ENCODE measurements around the gene CLIC1. TPM values are rescaled to one million over a fixed set of nuclear protein-coding genes. Genes with fewer than 3 reads are reported as not detected.
A peak's percentile ranks its signal among the peaks of the same experiment; 100 is the strongest.

The CLIC1 gene
- total RNA-seq, 1 experiment from 2014 or later, result 432 TPM

- Histone ChIP-seq H3K4me2 (ENCODE audit: low read length) (peak within 1 kb of the TSS; percentile 77), H3K9me2 (ENCODE audit: insufficient read depth) (no peaks in the 10 kb centered on the region), H3K9me3 (ENCODE audit: control insufficient read depth in 1 of 2, insufficient read depth in 1 of 2, low read depth in 1 of 2, low read length in 2 of 2) (no peaks in the 10 kb centered on the region), H3K79me2 (ENCODE audit: insufficient read depth, low read length) (peaks cover 13% of the 10 kb centered on the region), H4K20me1 (ENCODE audit: insufficient read depth) (no peaks in the 10 kb centered on the region), H3K27me3 (ENCODE audit: insufficient read depth, low read length) (no peaks in the 10 kb centered on the region), H2AFZ (ENCODE audit: low read depth, low read length, poor library complexity, severe bottlenecking) (no peak within 1 kb of the TSS), H3K36me3 (ENCODE audit: control insufficient read depth in 1 of 2, insufficient read depth in 2 of 2, low read length in 2 of 2) (no peaks in the 10 kb centered on the region), H3K4me1 (ENCODE audit: control insufficient read depth in 1 of 2, insufficient read depth in 2 of 2, low read length in 2 of 2) (peaks cover 7 to 15% of the 10 kb centered on the region in 2 experiments; a peak in 3 of 4 replicates), H3K4me3 (replicated peaks in 1 of 2; ENCODE audit: low read depth in 1 of 2, low read length in 2 of 2) (peak within 1 kb of the TSS; percentile 89 to 98), H3K9ac (ENCODE audit: low read length) (peak within 1 kb of the TSS; percentile 85), H3K27ac (ENCODE audit: low read depth, low read length) (peak within 1 kb of the TSS; percentile 82)
- CTCF ChIA-PET, result interaction anchor here (1.0 to 2.1 kb wide), 4 partner anchors 10 to 492 kb away, joined by 3 to 10 read pairs (median 5); no protein-coding TSS in a partner anchor
- ATAC-seq, result peak; percentile 93
- RAD21 ChIA-PET (ENCODE audit: low non-redundant PET in 1 of 2, low total read pairs in 2 of 2, uncharacterized antibody in 2 of 2, unreplicated experiment in 2 of 2), result interaction anchor here in 1 of 2 experiments (1.0 kb wide), 1 partner anchor 26 kb away, joined by 3 read pairs; no protein-coding TSS in a partner anchor
- intact Hi-C loops (cut with micrococcal nuclease), result loop anchor here (2.0 kb wide), 1 partner anchor 36 kb away; no protein-coding TSS in a partner anchor
- no TSS peak for BruUV-seq (replicated peaks)
- peak; percentile 98 for DNase-seq (ENCODE audit: low read depth, low spot score)
- POLR2A ChIA-PET, result interaction anchor here (0.7 to 2.0 kb wide), 13 partner anchors 11 to 140 kb away, joined by 3 to 12 read pairs (median 4); partner anchors contain the start of genes BAG6, DDAH2, GPANK1 and HSPA1B
- TF ChIP-seq, protein P1, sequence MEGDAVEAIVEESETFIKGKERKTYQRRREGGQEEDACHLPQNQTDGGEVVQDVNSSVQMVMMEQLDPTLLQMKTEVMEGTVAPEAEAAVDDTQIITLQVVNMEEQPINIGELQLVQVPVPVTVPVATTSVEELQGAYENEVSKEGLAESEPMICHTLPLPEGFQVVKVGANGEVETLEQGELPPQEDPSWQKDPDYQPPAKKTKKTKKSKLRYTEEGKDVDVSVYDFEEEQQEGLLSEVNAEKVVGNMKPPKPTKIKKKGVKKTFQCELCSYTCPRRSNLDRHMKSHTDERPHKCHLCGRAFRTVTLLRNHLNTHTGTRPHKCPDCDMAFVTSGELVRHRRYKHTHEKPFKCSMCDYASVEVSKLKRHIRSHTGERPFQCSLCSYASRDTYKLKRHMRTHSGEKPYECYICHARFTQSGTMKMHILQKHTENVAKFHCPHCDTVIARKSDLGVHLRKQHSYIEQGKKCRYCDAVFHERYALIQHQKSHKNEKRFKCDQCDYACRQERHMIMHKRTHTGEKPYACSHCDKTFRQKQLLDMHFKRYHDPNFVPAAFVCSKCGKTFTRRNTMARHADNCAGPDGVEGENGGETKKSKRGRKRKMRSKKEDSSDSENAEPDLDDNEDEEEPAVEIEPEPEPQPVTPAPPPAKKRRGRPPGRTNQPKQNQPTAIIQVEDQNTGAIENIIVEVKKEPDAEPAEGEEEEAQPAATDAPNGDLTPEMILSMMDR (IDR thresholded peaks at IDR 0.05 in 2 of 3, conservative IDR thresholded peaks at IDR 0.05 in 1 of 3; ENCODE audit: borderline replicate concordance in 1 of 3, insufficient read depth in 1 of 3, low read depth in 2 of 3, low read length in 2 of 3), result 0 out of 6 replicates have a peak, but pooled peaks of 1 of the 3 experiments have one; percentile 4
- peak; percentile 99 for TF ChIP-seq CEBPB (IDR thresholded peaks at IDR 0.05; ENCODE audit: low read depth)
- TF ChIP-seq RAD21 (IDR thresholded peaks at IDR 0.05; ENCODE audit: low read depth), result no peak; the same call in 1 of the 2 replicates
- TF ChIP-seq ZFX (IDR thresholded peaks at IDR 0.05), result peak; percentile 46; the same call in 1 of the 2 replicates
- peak; percentile 78 for TF ChIP-seq CBX3 (IDR thresholded peaks at IDR 0.05; ENCODE audit: low read depth)
- peak; percentile 83 for TF ChIP-seq SIN3A (IDR thresholded peaks at IDR 0.05; ENCODE audit: low read depth)
- no peak for TF ChIP-seq ZNF274 (IDR thresholded peaks at IDR 0.05; ENCODE audit: low read depth, low read length)
- TF ChIP-seq EGR1 (IDR thresholded peaks at IDR 0.05; ENCODE audit: low read depth), result no peak
- peak; percentile 84 for TF ChIP-seq YY1 (IDR thresholded peaks at IDR 0.05; ENCODE audit: extremely low read depth, insufficient replicate concordance, low read depth, low read length)
- TF ChIP-seq JUND (IDR thresholded peaks at IDR 0.05), result peak; percentile 35; the same call in 1 of the 2 replicates
- TF ChIP-seq ZBTB33 (IDR thresholded peaks at IDR 0.05; ENCODE audit: extremely low read depth, insufficient replicate concordance, low read length), result peak; percentile 77
- no peak for TF ChIP-seq EZH2 (IDR thresholded peaks at IDR 0.05)
- TF ChIP-seq POLR2A (IDR thresholded peaks at IDR 0.05; ENCODE audit: borderline replicate concordance, extremely low read depth, insufficient read depth, insufficient read length), result peak; percentile 48
- TF ChIP-seq EZH2phosphoT487 (IDR thresholded peaks at IDR 0.05; ENCODE audit: borderline replicate concordance), result no peak
- TF ChIP-seq, protein P2, sequence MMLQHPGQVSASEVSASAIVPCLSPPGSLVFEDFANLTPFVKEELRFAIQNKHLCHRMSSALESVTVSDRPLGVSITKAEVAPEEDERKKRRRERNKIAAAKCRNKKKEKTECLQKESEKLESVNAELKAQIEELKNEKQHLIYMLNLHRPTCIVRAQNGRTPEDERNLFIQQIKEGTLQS (IDR thresholded peaks at IDR 0.05), result no peak
- TF ChIP-seq POLR2AphosphoS5 (IDR thresholded peaks at IDR 0.05; ENCODE audit: low read depth, low read length), result peak; percentile 95
- TF ChIP-seq SRF (IDR thresholded peaks at IDR 0.05; ENCODE audit: low read depth), result no peak; the same call in none of the 2 replicates
- TF ChIP-seq, protein P3, sequence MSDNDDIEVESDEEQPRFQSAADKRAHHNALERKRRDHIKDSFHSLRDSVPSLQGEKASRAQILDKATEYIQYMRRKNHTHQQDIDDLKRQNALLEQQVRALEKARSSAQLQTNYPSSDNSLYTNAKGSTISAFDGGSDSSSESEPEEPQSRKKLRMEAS (IDR thresholded peaks at IDR 0.05), result peak; percentile 50
- peak; percentile 90 for TF ChIP-seq SP1 (IDR thresholded peaks at IDR 0.05; ENCODE audit: low read depth)
- TF ChIP-seq TCF7L2 (IDR thresholded peaks at IDR 0.05; ENCODE audit: borderline replicate concordance, extremely low read depth, insufficient read depth, insufficient read length), result peak; percentile 62
Observed at GRCh38 chr6:31702819-31703716, 33.3 kb downstream of the CLIC1 start, which contains the start of gene ABHD16A. TSS of gene ABHD16A (minus strand) at chr6:31703324. CDS start at chr6:31703281, 43 bp downstream.

Data from HCT116 (cell line).